HG02759 (cell line): Measurements from ENCODE around the gene TMEM214.
A peak's percentile ranks its signal among the peaks of the same experiment; 100 is the strongest.

Experiments used
- ATAC-seq: cut with Tn5 transposase; IDR thresholded peaks from one replicate; pipeline ENCODE4 v1.9.1; 2021; ENCODE audit warnings: mild to moderate bottlenecking, moderate library complexity; ENCODE audit not compliant: unreplicated experiment

Gene TMEM214

DNA sequence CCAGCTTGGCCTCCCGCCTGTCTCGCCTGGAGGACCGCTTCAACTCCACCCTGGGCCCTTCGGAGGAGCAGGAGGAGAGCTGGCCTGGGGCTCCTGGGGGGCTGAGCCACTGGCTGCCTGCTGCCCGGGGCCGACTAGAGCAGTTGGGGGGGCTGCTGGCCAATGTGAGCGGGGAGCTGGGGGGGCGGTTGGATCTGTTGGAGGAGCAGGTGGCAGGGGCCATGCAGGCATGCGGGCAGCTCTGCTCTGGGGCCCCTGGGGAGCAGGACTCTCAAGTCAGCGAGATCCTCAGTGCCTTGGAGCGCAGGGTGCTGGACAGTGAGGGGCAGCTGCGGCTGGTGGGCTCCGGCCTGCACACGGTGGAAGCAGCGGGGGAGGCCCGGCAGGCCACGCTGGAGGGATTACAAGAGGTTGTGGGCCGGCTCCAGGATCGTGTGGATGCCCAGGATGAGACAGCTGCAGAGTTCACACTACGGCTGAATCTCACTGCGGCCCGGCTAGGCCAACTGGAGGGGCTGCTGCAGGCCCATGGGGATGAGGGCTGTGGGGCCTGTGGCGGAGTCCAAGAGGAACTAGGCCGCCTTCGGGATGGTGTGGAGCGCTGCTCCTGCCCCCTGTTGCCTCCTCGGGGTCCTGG, 50.1 kb downstream of the TMEM214 start:
- no peak for ATAC-seq

DNA sequence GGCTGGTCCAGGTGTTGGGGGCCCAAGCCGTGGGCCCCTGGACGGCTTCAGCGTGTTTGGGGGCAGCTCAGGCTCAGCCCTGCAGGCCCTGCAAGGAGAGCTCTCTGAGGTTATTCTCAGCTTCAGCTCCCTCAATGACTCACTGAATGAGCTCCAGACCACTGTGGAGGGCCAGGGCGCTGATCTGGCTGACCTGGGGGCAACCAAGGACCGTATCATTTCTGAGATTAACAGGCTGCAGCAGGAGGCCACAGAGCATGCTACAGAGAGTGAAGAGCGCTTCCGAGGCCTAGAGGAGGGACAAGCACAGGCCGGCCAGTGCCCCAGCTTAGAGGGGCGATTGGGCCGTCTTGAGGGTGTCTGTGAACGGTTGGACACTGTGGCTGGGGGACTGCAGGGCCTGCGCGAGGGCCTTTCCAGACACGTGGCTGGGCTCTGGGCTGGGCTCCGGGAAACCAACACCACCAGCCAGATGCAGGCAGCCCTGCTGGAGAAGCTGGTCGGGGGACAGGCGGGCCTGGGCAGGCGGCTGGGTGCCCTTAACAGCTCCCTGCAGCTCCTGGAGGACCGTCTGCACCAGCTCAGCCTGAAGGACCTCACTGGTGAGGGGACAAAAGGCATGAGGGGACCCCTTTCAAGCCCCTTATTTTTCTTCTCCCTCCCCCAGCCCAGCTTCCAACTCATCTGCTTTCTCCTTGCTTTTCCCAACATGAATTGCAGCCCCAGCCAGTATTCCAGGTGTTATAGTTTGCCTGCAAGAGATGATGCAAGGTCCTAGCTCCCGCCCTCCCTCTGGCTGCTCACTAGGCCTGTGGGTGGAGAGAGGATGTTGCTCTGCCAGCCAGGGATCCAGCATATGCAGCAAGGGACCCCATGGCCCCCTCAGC, 50.9 kb downstream of the TMEM214 start:
- no peak for ATAC-seq

DNA sequence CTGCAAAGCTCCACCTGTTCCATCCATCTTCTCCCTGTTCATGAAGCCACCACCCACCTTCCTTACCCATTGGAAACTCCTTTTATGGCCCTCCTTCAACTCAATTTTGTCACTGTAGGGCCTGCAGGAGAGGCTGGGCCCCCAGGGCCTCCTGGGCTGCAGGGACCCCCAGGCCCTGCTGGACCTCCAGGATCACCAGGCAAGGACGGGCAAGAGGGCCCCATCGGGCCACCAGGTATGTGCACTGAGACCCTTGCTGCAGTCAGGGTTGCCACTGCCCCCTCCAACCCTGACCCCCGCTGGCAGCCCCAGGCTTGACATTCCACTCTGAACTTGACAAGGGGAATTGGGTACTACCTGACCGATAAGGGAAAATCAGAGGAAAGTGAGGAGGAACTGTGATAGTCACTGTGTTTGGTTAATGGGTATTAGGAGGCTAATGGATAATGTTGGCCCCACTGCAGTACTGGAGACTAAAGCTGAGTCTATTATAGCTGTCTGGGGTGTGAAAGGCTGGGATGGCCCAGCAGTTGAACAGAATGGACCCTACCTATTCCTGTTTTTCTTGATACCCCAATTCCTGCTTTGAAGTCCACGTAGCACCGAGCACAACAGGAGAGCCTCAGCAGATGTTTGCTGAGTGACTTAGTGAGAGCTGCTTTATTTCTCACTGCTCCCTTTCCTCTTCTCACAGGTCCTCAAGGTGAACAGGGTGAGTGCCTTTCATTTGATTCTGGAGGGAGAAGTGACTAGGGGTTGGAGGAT, 51.7 kb downstream of the TMEM214 start:
- ATAC-seq, result no peak

DNA sequence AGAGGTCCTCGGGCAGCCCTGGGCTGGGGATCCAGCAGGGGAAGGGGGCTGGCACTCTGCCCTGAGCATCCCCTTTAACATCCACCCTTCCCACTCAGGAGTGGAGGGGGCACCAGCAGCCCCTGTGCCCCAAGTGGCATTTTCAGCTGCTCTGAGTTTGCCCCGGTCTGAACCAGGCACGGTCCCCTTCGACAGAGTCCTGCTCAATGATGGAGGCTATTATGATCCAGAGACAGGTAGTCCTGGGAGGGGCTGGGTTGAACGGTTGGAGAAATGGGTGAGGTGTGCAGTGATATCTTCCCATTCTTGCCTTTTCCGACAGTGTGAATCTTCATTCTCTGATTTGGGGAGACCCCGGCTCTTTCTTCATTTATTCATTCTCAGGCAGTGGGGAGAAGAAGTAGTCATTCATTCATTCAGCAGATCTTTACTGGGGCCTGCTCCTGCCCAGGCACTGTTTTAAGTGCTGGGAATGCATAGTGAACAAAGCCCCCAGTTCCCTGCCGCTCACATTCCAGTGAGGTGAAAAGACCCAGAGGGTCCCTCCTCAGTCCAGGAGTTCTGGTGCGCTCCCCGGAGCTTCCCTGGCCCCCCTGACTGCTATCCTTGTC, 52.4 kb downstream of the TMEM214 start:
- ATAC-seq, result no peak

DNA sequence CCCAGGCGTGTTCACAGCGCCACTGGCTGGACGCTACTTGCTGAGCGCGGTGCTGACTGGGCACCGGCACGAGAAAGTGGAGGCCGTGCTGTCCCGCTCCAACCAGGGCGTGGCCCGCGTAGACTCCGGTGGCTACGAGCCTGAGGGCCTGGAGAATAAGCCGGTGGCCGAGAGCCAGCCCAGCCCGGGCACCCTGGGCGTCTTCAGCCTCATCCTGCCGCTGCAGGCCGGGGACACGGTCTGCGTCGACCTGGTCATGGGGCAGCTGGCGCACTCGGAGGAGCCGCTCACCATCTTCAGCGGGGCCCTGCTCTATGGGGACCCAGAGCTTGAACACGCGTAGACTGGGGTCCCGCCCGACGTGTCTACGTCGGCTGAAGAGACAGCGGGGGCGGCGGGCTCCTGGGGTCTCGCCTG, 52.9 kb downstream of the TMEM214 start:
- peak; percentile 3 for ATAC-seq

DNA sequence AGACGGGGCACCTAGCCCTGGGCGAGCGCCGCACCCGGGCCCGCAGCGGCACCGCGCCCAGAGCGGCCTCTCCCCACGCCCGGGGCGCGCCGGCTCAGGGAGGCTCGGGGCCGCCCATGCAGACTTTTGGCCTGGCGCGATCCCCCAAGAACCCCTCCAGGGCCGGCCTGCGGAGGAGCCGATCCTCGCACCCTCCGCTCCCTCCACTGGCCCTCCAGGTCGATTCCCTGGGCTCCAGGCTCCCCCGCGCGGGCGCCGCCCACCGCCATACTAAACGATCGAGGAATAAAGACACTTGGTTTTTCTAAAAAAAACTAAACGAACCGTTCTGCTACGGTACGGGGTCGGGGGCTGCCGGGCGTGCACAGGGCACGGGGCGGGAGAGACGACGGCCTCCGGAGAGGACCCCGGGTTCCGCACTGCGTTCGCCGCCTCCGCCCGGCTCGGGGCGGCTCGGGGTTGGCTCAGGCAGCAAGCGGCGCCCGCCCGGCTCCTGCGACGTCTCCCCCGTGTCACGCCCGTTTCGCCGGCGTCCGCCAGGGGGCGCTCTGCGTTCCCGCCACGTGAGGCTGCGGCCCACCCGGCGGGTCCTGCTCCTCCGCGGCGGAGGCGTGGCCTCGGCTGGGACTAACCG, 53.4 kb downstream of the TMEM214 start:
- peak; percentile 85 for ATAC-seq

DNA sequence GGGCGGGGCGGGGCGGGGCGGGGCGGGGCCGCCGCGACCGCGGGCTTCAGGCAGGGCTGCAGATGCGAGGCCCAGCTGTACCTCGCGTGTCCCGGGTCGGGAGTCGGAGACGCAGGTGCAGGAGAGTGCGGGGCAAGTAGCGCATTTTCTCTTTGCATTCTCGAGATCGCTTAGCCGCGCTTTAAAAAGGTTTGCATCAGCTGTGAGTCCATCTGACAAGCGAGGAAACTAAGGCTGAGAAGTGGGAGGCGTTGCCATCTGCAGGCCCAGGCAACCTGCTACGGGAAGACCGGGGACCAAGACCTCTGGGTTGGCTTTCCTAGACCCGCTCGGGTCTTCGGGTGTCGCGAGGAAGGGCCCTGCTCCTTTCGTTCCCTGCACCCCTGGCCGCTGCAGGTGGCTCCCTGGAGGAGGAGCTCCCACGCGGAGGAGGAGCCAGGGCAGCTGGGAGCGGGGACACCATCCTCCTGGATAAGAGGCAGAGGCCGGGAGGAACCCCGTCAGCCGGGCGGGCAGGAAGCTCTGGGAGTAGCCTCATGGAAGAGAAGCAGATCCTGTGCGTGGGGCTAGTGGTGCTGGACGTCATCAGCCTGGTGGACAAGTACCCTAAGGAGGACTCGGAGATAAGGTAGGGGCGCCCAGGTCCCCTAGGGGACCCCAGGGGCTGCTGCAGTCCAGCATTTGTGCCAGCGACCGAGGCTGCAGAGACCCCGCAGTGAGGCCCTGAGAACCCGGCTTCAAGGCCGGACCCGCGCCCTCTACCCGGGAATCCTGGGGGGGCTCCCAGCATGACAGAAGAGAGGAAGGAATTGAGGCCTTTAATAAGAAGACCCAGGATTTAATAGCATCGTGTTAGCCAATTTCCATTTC, 54.2 kb downstream of the TMEM214 start, which contains the start of gene KHK:
Gene KHK (plus strand): TSS at position 49 of the 870 bp plus-strand sequence. CDS start 488 bp downstream, at position 537.
- ATAC-seq, result no peak

DNA sequence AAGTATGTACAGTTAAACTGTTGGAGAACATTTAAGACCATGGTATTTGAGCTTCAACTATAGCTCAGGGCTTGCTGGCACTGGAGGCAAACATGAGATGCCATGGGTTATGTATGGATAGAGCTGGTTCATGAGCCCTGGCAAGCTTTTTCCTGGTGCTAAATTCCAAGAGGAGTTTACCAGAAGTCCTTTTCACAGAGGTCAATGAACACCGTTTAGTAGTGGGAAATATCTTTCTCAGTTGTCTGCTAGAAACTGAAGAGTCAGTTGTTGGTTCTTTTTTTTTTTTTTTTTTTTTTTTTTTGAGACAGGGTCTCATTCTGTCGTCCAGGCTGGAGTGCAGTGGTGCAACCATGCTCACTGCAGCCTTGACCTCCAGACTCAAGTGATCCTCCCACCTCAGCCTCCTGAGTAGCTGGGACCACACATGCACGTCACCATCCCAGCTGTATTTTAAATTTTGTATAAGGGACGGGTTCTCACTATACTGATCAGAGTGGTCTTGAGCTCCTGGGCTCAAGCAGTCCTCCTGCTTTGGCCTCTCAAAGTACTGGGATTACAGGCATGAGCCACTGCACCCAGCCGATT, 55.2 kb downstream of the TMEM214 start:
- ATAC-seq, result no peak

DNA sequence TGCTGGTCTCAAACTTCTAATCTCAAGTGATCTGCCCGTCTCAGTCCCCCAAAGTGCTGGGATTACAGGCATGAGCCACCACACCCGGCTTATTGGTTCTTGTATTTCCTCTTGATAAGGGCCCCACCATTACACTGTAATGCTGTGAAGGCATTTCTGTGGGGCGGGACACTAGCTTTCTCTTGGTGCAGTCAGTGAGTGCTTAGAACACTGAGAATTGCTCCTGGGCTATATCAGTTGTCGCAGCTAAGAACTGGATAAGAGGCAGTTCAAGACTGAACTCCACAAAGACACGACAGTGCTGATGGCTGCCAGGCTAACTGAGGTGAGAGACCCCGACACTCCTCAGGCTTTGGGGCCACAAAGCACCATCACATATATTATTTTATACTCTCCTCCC, 55.9 kb downstream of the TMEM214 start:
- no peak for ATAC-seq

DNA sequence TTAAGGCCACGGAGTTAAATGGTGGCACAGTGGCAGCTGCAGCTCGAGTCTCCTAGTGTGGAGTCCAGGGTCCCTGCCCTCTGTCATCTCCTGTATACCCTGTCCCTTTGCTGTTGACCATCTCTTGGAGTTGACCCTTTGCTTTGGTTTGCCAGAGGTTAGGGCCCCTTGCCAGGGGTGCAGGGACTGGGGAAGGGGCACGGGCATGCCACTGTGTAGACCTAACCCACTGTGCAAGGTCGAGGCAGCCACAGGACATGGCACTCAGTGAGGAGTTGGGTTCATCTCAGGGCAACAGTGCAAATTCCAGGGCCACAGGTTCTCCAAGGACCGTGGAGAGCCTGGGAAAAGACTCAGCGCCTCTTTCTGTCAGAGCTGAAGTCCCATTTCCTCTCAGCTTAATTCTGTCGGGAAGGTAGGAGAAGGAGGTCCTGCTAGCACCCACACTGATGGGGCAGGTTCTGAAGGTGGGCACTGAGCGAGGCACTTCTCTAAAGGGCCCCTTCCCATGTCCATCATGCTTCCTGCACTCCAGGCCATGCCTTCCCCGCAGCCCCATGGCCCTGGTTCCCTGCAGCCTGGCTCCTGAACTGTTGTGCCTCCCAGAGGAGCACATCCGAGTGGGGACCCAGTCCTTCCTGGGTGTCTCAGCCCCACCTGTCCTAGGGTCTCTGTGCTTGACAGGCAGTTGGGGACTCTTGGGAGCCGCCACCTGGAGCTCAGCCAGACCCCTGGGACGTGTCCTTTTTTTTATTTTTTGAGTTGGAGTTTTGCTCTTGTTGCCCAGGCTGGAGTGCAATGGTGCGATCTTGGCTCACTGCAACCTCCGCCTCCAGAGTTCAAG, 56.6 kb downstream of the TMEM214 start:
- no peak for ATAC-seq
